Endodermal cell (in vitro differentiated cells): Measurements from ENCODE around the gene COL23A1. TPM values are rescaled to one million over a fixed set of nuclear protein-coding genes. Genes with fewer than 3 reads are reported as not detected.

Experiments
- DNase-seq: peaks from one replicate; pipeline ENCODE4 v3.0.0-alpha.2; 2017
- H3K27ac ChIP-seq: 2 replicates; pipeline ENCODE4 v1.5.1; 2013; ENCODE audit warnings: mild to moderate bottlenecking, low read depth, low read length, moderate library complexity
- H3K27me3 ChIP-seq: 2 replicates; pipeline ENCODE4 v1.6.1; 2013; ENCODE audit warnings: mild to moderate bottlenecking, low read length, moderate library complexity; ENCODE audit not compliant: insufficient read depth, control insufficient read depth, poor library complexity, severe bottlenecking
- H3K36me3 ChIP-seq: 2 replicates; pipeline ENCODE4 v1.7.0; 2013; ENCODE audit warnings: mild to moderate bottlenecking, low read length, moderate library complexity; ENCODE audit not compliant: control insufficient read depth, insufficient read depth
- H3K4me1 ChIP-seq: one replicate; pipeline ENCODE4 v1.7.0; 2013; ENCODE audit warnings: low read length; ENCODE audit not compliant: control insufficient read depth, insufficient read depth
- H3K4me3 ChIP-seq: 2 replicates; pipeline ENCODE4 v1.5.1; 2013; ENCODE audit warnings: mild to moderate bottlenecking, low read length, moderate library complexity
- H3K9ac ChIP-seq: 2 replicates; pipeline ENCODE4 v1.6.1; 2013; ENCODE audit warnings: mild to moderate bottlenecking, low read length, moderate library complexity; ENCODE audit not compliant: poor library complexity, severe bottlenecking; ENCODE audit errors: extremely low read depth
- H3K9me3 ChIP-seq: 2 replicates; pipeline ENCODE4 v1.6.1; 2013; ENCODE audit warnings: mild to moderate bottlenecking, low read length, moderate library complexity; ENCODE audit not compliant: control insufficient read depth
- H3K27ac Mint-ChIP-seq: 2 replicates; pipeline ENCODE4 v1.8.0; 2020; ENCODE audit warnings: mixed read lengths
- H3K27me3 Mint-ChIP-seq: 2 replicates; pipeline ENCODE4 v1.8.0; 2021; ENCODE audit warnings: mild to moderate bottlenecking, mixed read lengths; ENCODE audit not compliant: insufficient read depth
- H3K36me3 Mint-ChIP-seq: 2 replicates; pipeline ENCODE4 v1.8.0; 2020; ENCODE audit warnings: low read depth, mixed read lengths
- H3K4me1 Mint-ChIP-seq: 2 replicates; pipeline ENCODE4 v1.8.0; 2020; ENCODE audit warnings: mixed read lengths
- H3K4me3 Mint-ChIP-seq: 2 replicates; pipeline ENCODE4 v1.8.0; 2020; ENCODE audit warnings: mild to moderate bottlenecking, moderate library complexity, mixed read lengths
- H3K9me3 Mint-ChIP-seq: 2 replicates; pipeline ENCODE4 v1.8.0; 2020; ENCODE audit warnings: mild to moderate bottlenecking, mixed read lengths
- CTCF ChIP-seq: fragments of 200-600 bp; sonication (generic); conservative IDR thresholded peaks from 2 replicates; pipeline ENCODE4 v1.5.0; 2021; ENCODE audit warnings: antibody characterized with exemption, mild to moderate bottlenecking
- WGBS, 2 experiments: methylation state at CpG; one replicate each; pipeline versions ENCODE4 v1.1.5 to v1.1.7; 2013; ENCODE audit warnings: missing lambda C conversion rate in 2 of 2, mixed read lengths in 1 of 2; ENCODE audit not compliant: insufficient coverage in 1 of 2, insufficient read length in 1 of 2; 5-methylcytosine and 5-hydroxymethylcytosine counted together
- total RNA-seq, 2 donors: library from RNA; stranded (reverse); fragmentation: NEBNext Ultra II Directional in 1 of 2; extraction: Animal tissue kit (Norgen Biotek cat#: 25700) in 1 of 2; gene quantifications; 2 replicates in 1 of 2; 3 replicates in 1 of 2; pipeline ENCODE4 v1.2.1, GENCODE V29; 2021

The COL23A1 gene
- total RNA-seq, 2 donors from 2014 or later: 50.2 to 71.3 TPM

GRCh38 chr5:178232124-178232919 is 357.9 kb downstream of the COL23A1 start, which contains the start of gene PHYKPL:
Gene PHYKPL (minus strand): TSS chr5:178232802. CDS start chr5:178232550, 252 bp downstream.
- Histone ChIP-seq H3K36me3 (peaks cover 39% of the 10 kb centered on the region), H3K9ac (peak within 1 kb of the TSS; percentile 29), H3K9me3 (peaks cover 8% of the 10 kb centered on the region), H3K27ac (peak within 1 kb of the TSS; percentile 27), H3K4me1 (peaks cover 6% of the 10 kb centered on the region), H3K4me3 (peak within 1 kb of the TSS; percentile 87), H3K27me3 (no peaks in the 10 kb centered on the region)
- Mint-ChIP-seq H3K27ac (peak within 1 kb of the TSS; percentile 52), H3K36me3 (peaks cover 39% of the 10 kb centered on the region), H3K9me3 (no peaks in the 10 kb centered on the region), H3K27me3 (no peaks in the 10 kb centered on the region), H3K4me1 (peaks cover 14% of the 10 kb centered on the region), H3K4me3 (peak within 1 kb of the TSS; percentile 71)
- 0% methylated on average over 36 to 102 of the region's 102 CpGs for WGBS, 2 experiments
- DNase-seq: peak; percentile 88
- TF ChIP-seq CTCF: peak; percentile 27

- no peak for TF ChIP-seq CTCF
- Histone ChIP-seq H3K36me3 (peaks cover 46% of the 10 kb centered on the region), H3K27me3 (no peaks in the 10 kb centered on the region), H3K9ac (peak overlapping the region; percentile 29), H3K4me3 (peak overlapping the region; percentile 87), H3K4me1 (peaks cover 6% of the 10 kb centered on the region), H3K27ac (peak overlapping the region; percentile 21), H3K9me3 (peaks cover 10% of the 10 kb centered on the region)
- DNase-seq: no peak
- no peaks in the 10 kb centered on the region for H3K27me3 Mint-ChIP-seq
- H3K9me3 Mint-ChIP-seq: no peaks in the 10 kb centered on the region
- WGBS, 2 experiments: 48 to 49% methylated on average over 20 to 21 of the region's 21 CpGs
- H3K36me3 Mint-ChIP-seq: peaks cover 46% of the 10 kb centered on the region
- H3K4me1 Mint-ChIP-seq: peaks cover 14% of the 10 kb centered on the region
- peak overlapping the region; percentile 52 for H3K27ac Mint-ChIP-seq
- peak overlapping the region; percentile 71 for H3K4me3 Mint-ChIP-seq
Measured at GRCh38 chr5:178231539-178232123, 358.6 kb downstream of the COL23A1 start.

GRCh38 chr5:178230879-178231538 is 359.2 kb downstream of the COL23A1 start:
- Histone ChIP-seq H3K27ac (no peak overlapping the region), H3K27me3 (no peaks in the 10 kb centered on the region), H3K9ac (no peak overlapping the region), H3K9me3 (peaks cover 10% of the 10 kb centered on the region), H3K4me3 (peak overlapping the region; percentile 87), H3K36me3 (peaks cover 48% of the 10 kb centered on the region), H3K4me1 (peaks cover 6% of the 10 kb centered on the region)
- 97 to 100% methylated on average over 8 to 9 of the region's 9 CpGs for WGBS, 2 experiments
- TF ChIP-seq CTCF: no peak
- Mint-ChIP-seq H3K4me3 (peak overlapping the region; percentile 71), H3K4me1 (peaks cover 14% of the 10 kb centered on the region), H3K9me3 (no peaks in the 10 kb centered on the region), H3K27ac (no peak overlapping the region), H3K27me3 (no peaks in the 10 kb centered on the region), H3K36me3 (peaks cover 48% of the 10 kb centered on the region)
- no peak for DNase-seq
